CD4-positive, alpha-beta T cell treated with Interleukin-6 at 100 ng/mL for 8 hours (primary cell): ENCODE results near the gene GOLGA6L10.
"Not testable (repeated sequence)": the region's sequence is repeated elsewhere in the genome, so short reads cannot be mapped to it uniquely, and the experiment has no call there.

Experiments used
- DNase-seq: peaks from one replicate; pipeline ENCODE4 v3.0.0-alpha.2; 2020; ENCODE audit warnings: mixed read lengths, low spot score

GOLGA6L10 gene

GRCh38 chr15:82342632-82343374, 6.5 kb downstream of the GOLGA6L10 start:
- not testable (repeated sequence) for DNase-seq

GRCh38 chr15:82338573-82338972, 10.7 kb downstream of the GOLGA6L10 start:
- DNase-seq: not testable (repeated sequence)

- not testable (repeated sequence) for DNase-seq
Observed at GRCh38 chr15:82338053-82338452, 11.2 kb downstream of the GOLGA6L10 start.

- DNase-seq: not testable (repeated sequence)
Observed at GRCh38 chr15:82337051-82337450, 12.2 kb downstream of the GOLGA6L10 start.

- not testable (repeated sequence) for DNase-seq
Observed at GRCh38 chr15:82336180-82336647, 13.1 kb downstream of the GOLGA6L10 start.

- DNase-seq: not testable (repeated sequence)
Observed at GRCh38 chr15:82335006-82335405, 14.3 kb downstream of the GOLGA6L10 start.

GRCh38 chr15:82334554-82334932, 14.7 kb downstream of the GOLGA6L10 start:
- DNase-seq: not testable (repeated sequence)

GRCh38 chr15:82333603-82334553, 15.4 kb downstream of the GOLGA6L10 start:
- DNase-seq: not testable (repeated sequence)

- DNase-seq: not testable (repeated sequence)
Observed at GRCh38 chr15:82332711-82333602, 16.3 kb downstream of the GOLGA6L10 start.

GRCh38 chr15:82331576-82332304, 17.5 kb downstream of the GOLGA6L10 start:
- DNase-seq: not testable (repeated sequence)

GRCh38 chr15:82330921-82331320, 18.4 kb downstream of the GOLGA6L10 start:
- DNase-seq: not testable (repeated sequence)

GRCh38 chr15:82329039-82329438, 20.2 kb downstream of the GOLGA6L10 start:
- not testable (repeated sequence) for DNase-seq

GRCh38 chr15:82327372-82327771, 21.9 kb downstream of the GOLGA6L10 start:
- not testable (repeated sequence) for DNase-seq

- DNase-seq: not testable (repeated sequence)
Observed at GRCh38 chr15:82326896-82327295, 22.4 kb downstream of the GOLGA6L10 start.

- DNase-seq: not testable (repeated sequence)
Observed at GRCh38 chr15:82325646-82326045, 23.6 kb downstream of the GOLGA6L10 start.

- DNase-seq: not testable (repeated sequence)
Observed at GRCh38 chr15:82324831-82325230, 24.4 kb downstream of the GOLGA6L10 start.

GRCh38 chr15:82322488-82322887, 26.8 kb downstream of the GOLGA6L10 start:
- not testable (repeated sequence) for DNase-seq

GRCh38 chr15:82320861-82321260, 28.4 kb downstream of the GOLGA6L10 start:
- DNase-seq: not testable (repeated sequence)

GRCh38 chr15:82319522-82320278, 29.6 kb downstream of the GOLGA6L10 start:
- DNase-seq: not testable (repeated sequence)

GRCh38 chr15:82318281-82318680, 31.0 kb downstream of the GOLGA6L10 start:
- not testable (repeated sequence) for DNase-seq
